H9 (cell line): ENCODE measurements around the gene IL32. TPM values are rescaled to one million over a fixed set of nuclear protein-coding genes. Genes with fewer than 3 reads are reported as not detected.

Source experiments
- DNase-seq: peaks from one replicate; pipeline ENCODE4 v3.0.0-alpha.2; 2017
- H2AFZ ChIP-seq: one replicate; pipeline ENCODE4 v1.6.1; 2013; ENCODE audit warnings: mild to moderate bottlenecking, low read length, control low read depth, moderate library complexity
- H2AK5ac ChIP-seq: 2 replicates; pipeline ENCODE4 v1.6.1; 2013; ENCODE audit warnings: low read length, control low read depth, mixed read lengths; ENCODE audit not compliant: insufficient read length
- H2BK120ac ChIP-seq: one replicate; pipeline ENCODE4 v1.6.1; 2013; ENCODE audit warnings: low read depth, mild to moderate bottlenecking, low read length, control low read depth, inconsistent platforms; ENCODE audit not compliant: poor library complexity, severe bottlenecking
- H2BK12ac ChIP-seq: 2 replicates; pipeline ENCODE4 v1.6.1; 2013; ENCODE audit warnings: low read length, control low read depth, mixed read lengths, low read depth; ENCODE audit not compliant: insufficient read length
- H2BK15ac ChIP-seq: 2 replicates; pipeline ENCODE4 v1.6.1; 2013; ENCODE audit warnings: low read depth, low read length, control low read depth
- H2BK20ac ChIP-seq: one replicate; pipeline ENCODE4 v1.6.1; 2013; ENCODE audit warnings: low read depth, mild to moderate bottlenecking, low read length, control low read depth, inconsistent platforms; ENCODE audit not compliant: poor library complexity, severe bottlenecking
- H2BK5ac ChIP-seq: 2 replicates; pipeline ENCODE4 v1.6.1; 2013; ENCODE audit warnings: low read length, control low read depth, mixed read lengths; ENCODE audit not compliant: insufficient read length
- H3K14ac ChIP-seq: 2 replicates; pipeline ENCODE4 v1.6.1; 2013; ENCODE audit warnings: low read length, control low read depth; ENCODE audit not compliant: insufficient read depth
- H3K18ac ChIP-seq: 2 replicates; pipeline ENCODE4 v1.6.1; 2013; ENCODE audit warnings: low read depth, mild to moderate bottlenecking, mixed read lengths, low read length, control low read depth; ENCODE audit not compliant: insufficient read length
- H3K23ac ChIP-seq: 2 replicates; pipeline ENCODE4 v1.6.1; 2013; ENCODE audit warnings: low read length, control low read depth, mixed read lengths, low read depth; ENCODE audit not compliant: insufficient read length
- H3K23me2 ChIP-seq: 2 replicates; pipeline ENCODE4 v1.6.1; 2013; ENCODE audit warnings: low read depth, mild to moderate bottlenecking, mixed read lengths, low read length, control low read depth; ENCODE audit not compliant: insufficient read length, poor library complexity, severe bottlenecking
- H3K27ac ChIP-seq: 2 replicates; pipeline ENCODE4 v1.5.1; 2013; ENCODE audit warnings: low read length, control low read depth, mixed read lengths, low read depth; ENCODE audit not compliant: insufficient read length
- H3K27me3 ChIP-seq: 2 replicates; pipeline ENCODE4 v1.6.1; 2013; ENCODE audit warnings: low read length, control low read depth, inconsistent platforms; ENCODE audit not compliant: insufficient read depth
- H3K4ac ChIP-seq: 2 replicates; pipeline ENCODE4 v1.6.1; 2013; ENCODE audit warnings: low read depth, mild to moderate bottlenecking, control low read depth, inconsistent platforms, low read length, moderate library complexity
- H3K4me1 ChIP-seq: 2 replicates; pipeline ENCODE4 v1.6.1; 2013; ENCODE audit warnings: low read length, control low read depth, inconsistent platforms; ENCODE audit not compliant: insufficient read depth
- H3K4me2 ChIP-seq: 2 replicates; pipeline ENCODE4 v1.6.1; 2013; ENCODE audit warnings: low read length, control low read depth, mixed read lengths; ENCODE audit not compliant: insufficient read length, insufficient read depth
- H3K56ac ChIP-seq: 2 replicates; pipeline ENCODE4 v1.6.1; 2013; ENCODE audit warnings: low read depth, mild to moderate bottlenecking, mixed read lengths, low read length, control low read depth; ENCODE audit not compliant: insufficient read length
- H3K79me1 ChIP-seq: 2 replicates; pipeline ENCODE4 v1.6.1; 2013; ENCODE audit warnings: low read depth, mild to moderate bottlenecking, moderate library complexity, low read length, control low read depth, inconsistent platforms; ENCODE audit not compliant: insufficient read depth, poor library complexity, severe bottlenecking
- H3K79me2 ChIP-seq: 2 replicates; pipeline ENCODE4 v1.6.1; 2013; ENCODE audit warnings: low read length, control low read depth, inconsistent platforms; ENCODE audit not compliant: insufficient read depth
- H3K9ac ChIP-seq: 2 replicates; pipeline ENCODE4 v1.6.1; 2013; ENCODE audit warnings: low read length, control low read depth, mixed read lengths; ENCODE audit not compliant: insufficient read length; ENCODE audit errors: extremely low read depth
- H3K9me3 ChIP-seq: one replicate; pipeline ENCODE4 v1.6.1; 2013; ENCODE audit warnings: low read depth, low read length, inconsistent platforms; ENCODE audit not compliant: control insufficient read depth
- H3T11ph ChIP-seq: one replicate; pipeline ENCODE4 v1.6.1; 2013; ENCODE audit warnings: mild to moderate bottlenecking, low read length, control low read depth, inconsistent platforms
- H4K20me1 ChIP-seq: one replicate; pipeline ENCODE4 v1.6.1; 2013; ENCODE audit not compliant: control insufficient read depth, insufficient read length, insufficient read depth
- H4K5ac ChIP-seq: 2 replicates; pipeline ENCODE4 v1.6.1; 2013; ENCODE audit warnings: low read depth, mild to moderate bottlenecking, mixed read lengths, low read length, control low read depth; ENCODE audit not compliant: insufficient read length
- H4K8ac ChIP-seq: replicated peaks from 2 replicates; pipeline ENCODE4 v1.6.1; 2013; ENCODE audit warnings: low read length, control low read depth, mixed read lengths, low read depth; ENCODE audit not compliant: insufficient read length
- H4K91ac ChIP-seq: 2 replicates; pipeline ENCODE4 v1.6.1; 2013; ENCODE audit warnings: low read depth, mild to moderate bottlenecking, moderate library complexity, mixed read lengths, low read length, control low read depth; ENCODE audit not compliant: insufficient read length
- H3K27ac Mint-ChIP-seq, 3 experiments: 2 replicates in 2 of 3; 3 replicates in 1 of 3; pipeline ENCODE4 v1.8.0; 2020 to 2021; ENCODE audit warnings: mixed read lengths in 3 of 3, mild to moderate bottlenecking in 1 of 3, moderate library complexity in 1 of 3
- H3K27me3 Mint-ChIP-seq: 2 replicates; pipeline ENCODE4 v1.8.0; 2021; ENCODE audit warnings: low read depth, mild to moderate bottlenecking, moderate library complexity, mixed read lengths
- H3K36me3 Mint-ChIP-seq, 3 experiments: 2 replicates in 2 of 3; 3 replicates in 1 of 3; pipeline ENCODE4 v1.8.0; 2020 to 2021; ENCODE audit warnings: low read depth in 3 of 3, mixed read lengths in 3 of 3; ENCODE audit not compliant: insufficient read depth in 1 of 3
- H3K4me1 Mint-ChIP-seq, 2 experiments: 2 replicates each; pipeline ENCODE4 v1.8.0; 2020; ENCODE audit warnings: mixed read lengths in 2 of 2
- H3K4me3 Mint-ChIP-seq, 2 experiments: 2 replicates in 1 of 2; 3 replicates in 1 of 2; pipeline ENCODE4 v1.8.0; 2020 to 2021; ENCODE audit warnings: mild to moderate bottlenecking in 2 of 2, mixed read lengths in 2 of 2, moderate library complexity in 1 of 2
- H3K9me3 Mint-ChIP-seq, 2 experiments: 2 replicates in 1 of 2; 3 replicates in 1 of 2; pipeline ENCODE4 v1.8.0; 2020; ENCODE audit warnings: mild to moderate bottlenecking in 2 of 2, mixed read lengths in 2 of 2, moderate library complexity in 1 of 2
- CTCF ChIP-seq: fragments of 200-600 bp; sonication (generic); conservative IDR thresholded peaks from 3 replicates; pipeline ENCODE4 v1.8.0; 2021; ENCODE audit warnings: antibody characterized with exemption, mild to moderate bottlenecking
- whole genome bisulfite sequencing: extraction: QIAGEN DNeasy Blood & Tissue Kit; methylation state at CpG from one replicate; pipeline ENCODE4 v1.1.7; 2013; ENCODE audit warnings: missing lambda C conversion rate, low lambda C conversion rate, mixed read lengths; ENCODE audit not compliant: insufficient read length; ENCODE audit errors: extremely low coverage; 5-methylcytosine and 5-hydroxymethylcytosine counted together
- total RNA-seq: library from RNA; stranded (reverse); gene quantifications from 2 replicates; pipeline ENCODE4 v1.2.1, GENCODE V29; 2021

Gene IL32
- total RNA-seq, 1 experiment from 2014 or later, result 2.0 TPM

- Histone ChIP-seq H3K23me2 (no peaks in the 10 kb centered on the region), H4K91ac (no peak overlapping the region), H3K9me3 (no peaks in the 10 kb centered on the region), H2BK5ac (no peak overlapping the region), H3K4me1 (no peaks in the 10 kb centered on the region; the same call in 1 of the 2 replicates), H3K79me1 (no peaks in the 10 kb centered on the region), H3T11ph (no peak overlapping the region), H2BK120ac (no peak overlapping the region), H3K9ac (no peak overlapping the region), H4K8ac (no peak overlapping the region), H3K27ac (no peak overlapping the region), H3K56ac (no peak overlapping the region), H4K20me1 (no peaks in the 10 kb centered on the region), H3K79me2 (no peaks in the 10 kb centered on the region), H2AFZ (no peak overlapping the region), H3K14ac (no peak overlapping the region), H3K27me3 (no peaks in the 10 kb centered on the region), H3K4me2 (no peak overlapping the region), H3K23ac (no peak overlapping the region), H3K18ac (no peak overlapping the region), H3K4ac (no peak overlapping the region), H2BK20ac (no peak overlapping the region), H2BK12ac (no peak overlapping the region), H4K5ac (no peak overlapping the region), H2AK5ac (no peak overlapping the region), H2BK15ac (no peak overlapping the region)
- Mint-ChIP-seq H3K4me1 (peaks cover 21 to 23% of the 10 kb centered on the region in 2 experiments), H3K36me3 (no peaks in the 10 kb centered on the region), H3K27me3 (peaks cover 11% of the 10 kb centered on the region), H3K9me3 (no peaks in the 10 kb centered on the region; a peak in 1 of 5 replicates), H3K27ac (peak overlapping the region in 1 of 3 experiments; percentile 90; a peak in 1 of 7 replicates), H3K4me3 (peak overlapping the region; percentile 20 to 24; a peak in 1 of 5 replicates)
- TF ChIP-seq CTCF, result no peak
- DNase-seq, result no peak
- no CpG with 5 or more reads among the region's 26 CpGs for WGBS
These were observed 451 bp downstream of the IL32 start for GRCh38 chr16:3065742-3066439.
